Measurements from ENCODE around the gene ZNF358.

- no peak for TF ChIP-seq CTCF (IDR thresholded peaks at IDR 0.05; ENCODE audit: low read length)
- no peak for TF ChIP-seq EZH2 (IDR thresholded peaks at IDR 0.05; ENCODE audit: borderline replicate concordance, low read length)
These were observed 37.6 kb upstream of the ZNF358 start for GRCh38 chr19:7478173-7478842.
